Measurements from ENCODE around the gene SCARB1.

SCARB1 gene

GRCh38 chr12:124861898-124862676 is 1.6 kb downstream of the SCARB1 start:
- H3K36me3 Mint-ChIP-seq (ENCODE audit: low read depth): peaks cover 32% of the 10 kb centered on the region
- DNase-seq: no peak
- no peak overlapping the region for H3K27ac Mint-ChIP-seq
- H3K4me1 Mint-ChIP-seq (ENCODE audit: low read depth): peaks cover 23% of the 10 kb centered on the region
- H3K27me3 Mint-ChIP-seq: no peaks in the 10 kb centered on the region
- peak overlapping the region; percentile 86 for H3K4me3 Mint-ChIP-seq
- no peaks in the 10 kb centered on the region for H3K9me3 Mint-ChIP-seq

GRCh38 chr12:124861492-124861891 is 2.2 kb downstream of the SCARB1 start:
- Mint-ChIP-seq H3K9me3 (no peaks in the 10 kb centered on the region), H3K36me3 (ENCODE audit: low read depth) (peaks cover 32% of the 10 kb centered on the region), H3K27ac (no peak overlapping the region), H3K27me3 (no peaks in the 10 kb centered on the region), H3K4me1 (ENCODE audit: low read depth) (peaks cover 23% of the 10 kb centered on the region), H3K4me3 (peak overlapping the region; percentile 86)
- DNase-seq: no peak

GRCh38 chr12:124857921-124858461 is 5.7 kb downstream of the SCARB1 start:
- DNase-seq: no peak
- Mint-ChIP-seq H3K36me3 (ENCODE audit: low read depth) (peaks cover 35% of the 10 kb centered on the region), H3K27me3 (no peaks in the 10 kb centered on the region), H3K9me3 (no peaks in the 10 kb centered on the region), H3K4me1 (ENCODE audit: low read depth) (peaks cover 16% of the 10 kb centered on the region), H3K4me3 (no peak overlapping the region), H3K27ac (no peak overlapping the region)

- no peak overlapping the region for H3K4me3 Mint-ChIP-seq
- no peaks in the 10 kb centered on the region for H3K9me3 Mint-ChIP-seq
- H3K36me3 Mint-ChIP-seq (ENCODE audit: low read depth): peaks cover 30% of the 10 kb centered on the region
- DNase-seq: no peak
- no peak overlapping the region for H3K27ac Mint-ChIP-seq
- H3K27me3 Mint-ChIP-seq: no peaks in the 10 kb centered on the region
- H3K4me1 Mint-ChIP-seq (ENCODE audit: low read depth): peaks cover 12% of the 10 kb centered on the region
Measured at GRCh38 chr12:124856842-124857178, 6.9 kb downstream of the SCARB1 start.

- H3K27me3 Mint-ChIP-seq: no peaks in the 10 kb centered on the region
- H3K4me3 Mint-ChIP-seq: no peak overlapping the region
- no peak for DNase-seq
- H3K27ac Mint-ChIP-seq: no peak overlapping the region
- H3K36me3 Mint-ChIP-seq (ENCODE audit: low read depth): peaks cover 25% of the 10 kb centered on the region
- H3K4me1 Mint-ChIP-seq (ENCODE audit: low read depth): peaks cover 8% of the 10 kb centered on the region
- H3K9me3 Mint-ChIP-seq: no peaks in the 10 kb centered on the region
Measured at GRCh38 chr12:124856132-124856841, 7.4 kb downstream of the SCARB1 start.

GRCh38 chr12:124855275-124855957 is 8.2 kb downstream of the SCARB1 start:
- Mint-ChIP-seq H3K4me1 (ENCODE audit: low read depth) (peaks cover 8% of the 10 kb centered on the region), H3K27me3 (no peaks in the 10 kb centered on the region), H3K27ac (no peak overlapping the region), H3K36me3 (ENCODE audit: low read depth) (peaks cover 24% of the 10 kb centered on the region), H3K9me3 (no peaks in the 10 kb centered on the region), H3K4me3 (no peak overlapping the region)
- no peak for DNase-seq

GRCh38 chr12:124854637-124855184 is 9.0 kb downstream of the SCARB1 start:
- no peaks in the 10 kb centered on the region for H3K27me3 Mint-ChIP-seq
- no peak overlapping the region for H3K4me3 Mint-ChIP-seq
- peaks cover 8% of the 10 kb centered on the region for H3K4me1 Mint-ChIP-seq (ENCODE audit: low read depth)
- no peak overlapping the region for H3K27ac Mint-ChIP-seq
- DNase-seq: no peak
- peaks cover 17% of the 10 kb centered on the region for H3K36me3 Mint-ChIP-seq (ENCODE audit: low read depth)
- no peaks in the 10 kb centered on the region for H3K9me3 Mint-ChIP-seq

- peaks cover 14% of the 10 kb centered on the region for H3K36me3 Mint-ChIP-seq (ENCODE audit: low read depth)
- DNase-seq: no peak
- no peaks in the 10 kb centered on the region for H3K9me3 Mint-ChIP-seq
- H3K4me3 Mint-ChIP-seq: no peak overlapping the region
- peaks cover 8% of the 10 kb centered on the region for H3K4me1 Mint-ChIP-seq (ENCODE audit: low read depth)
- H3K27me3 Mint-ChIP-seq: no peaks in the 10 kb centered on the region
- no peak overlapping the region for H3K27ac Mint-ChIP-seq
Measured at GRCh38 chr12:124853781-124854636, 9.7 kb downstream of the SCARB1 start.

- Mint-ChIP-seq H3K4me3 (no peak overlapping the region), H3K27me3 (no peaks in the 10 kb centered on the region), H3K9me3 (no peaks in the 10 kb centered on the region), H3K27ac (no peak overlapping the region), H3K36me3 (ENCODE audit: low read depth) (peaks cover 12% of the 10 kb centered on the region), H3K4me1 (ENCODE audit: low read depth) (peaks cover 8% of the 10 kb centered on the region)
- no peak for DNase-seq
Measured at GRCh38 chr12:124852911-124853427, 10.7 kb downstream of the SCARB1 start.

GRCh38 chr12:124852329-124852831 is 11.3 kb downstream of the SCARB1 start:
- no peak for DNase-seq
- Mint-ChIP-seq H3K36me3 (ENCODE audit: low read depth) (peaks cover 8% of the 10 kb centered on the region), H3K4me3 (no peak overlapping the region), H3K27me3 (no peaks in the 10 kb centered on the region), H3K27ac (no peak overlapping the region), H3K9me3 (no peaks in the 10 kb centered on the region), H3K4me1 (ENCODE audit: low read depth) (peaks cover 10% of the 10 kb centered on the region)

GRCh38 chr12:124851342-124851741 is 12.3 kb downstream of the SCARB1 start:
- Mint-ChIP-seq H3K36me3 (ENCODE audit: low read depth) (peaks cover 9% of the 10 kb centered on the region), H3K27ac (no peak overlapping the region), H3K9me3 (no peaks in the 10 kb centered on the region), H3K4me1 (ENCODE audit: low read depth) (peaks cover 12% of the 10 kb centered on the region), H3K27me3 (no peaks in the 10 kb centered on the region), H3K4me3 (no peak overlapping the region)
- no peak for DNase-seq

- Mint-ChIP-seq H3K27ac (no peak overlapping the region), H3K4me3 (no peak overlapping the region), H3K9me3 (no peaks in the 10 kb centered on the region), H3K4me1 (ENCODE audit: low read depth) (peaks cover 12% of the 10 kb centered on the region), H3K27me3 (no peaks in the 10 kb centered on the region), H3K36me3 (ENCODE audit: low read depth) (peaks cover 5% of the 10 kb centered on the region)
- DNase-seq: no peak
Measured at GRCh38 chr12:124849382-124849781, 14.3 kb downstream of the SCARB1 start.

- no peak overlapping the region for H3K27ac Mint-ChIP-seq
- DNase-seq: no peak
- no peak overlapping the region for H3K4me3 Mint-ChIP-seq
- H3K4me1 Mint-ChIP-seq (ENCODE audit: low read depth): peaks cover 12% of the 10 kb centered on the region
- H3K27me3 Mint-ChIP-seq: no peaks in the 10 kb centered on the region
- no peaks in the 10 kb centered on the region for H3K9me3 Mint-ChIP-seq
- H3K36me3 Mint-ChIP-seq (ENCODE audit: low read depth): peaks cover 5% of the 10 kb centered on the region
Measured at GRCh38 chr12:124848621-124849380, 14.9 kb downstream of the SCARB1 start.

Measured in activated T-cell treated with anti-CD3 and anti-CD28 coated beads, Interleukin-2, amount 50 U/mL, for 24 hours (primary cell).